IPS-NIHi11 (cell line): ENCODE measurements around the gene POLR2L.

Experiments used
- DNase-seq: peaks from one replicate; pipeline ENCODE4 v3.0.0; 2012; ENCODE audit warnings: mixed read lengths, low spot score

POLR2L gene

GRCh38 chr11:854601-855329 lies 12.4 kb upstream of the POLR2L start:
- no peak for DNase-seq

GRCh38 chr11:853682-854448 lies 11.5 kb upstream of the POLR2L start:
- DNase-seq: no peak

- DNase-seq: no peak
These were observed 10.4 kb upstream of the POLR2L start for GRCh38 chr11:852762-853161.

- DNase-seq: peak; percentile 74
These were observed 8.7 kb upstream of the POLR2L start for GRCh38 chr11:850775-851763.

GRCh38 chr11:849951-850774 lies 7.8 kb upstream of the POLR2L start:
- peak; percentile 29 for DNase-seq

- DNase-seq: peak; percentile 94
These were observed 6.9 kb upstream of the POLR2L start for GRCh38 chr11:849104-849824.

GRCh38 chr11:848380-848931 lies 6.1 kb upstream of the POLR2L start:
- peak; percentile 69 for DNase-seq

GRCh38 chr11:847876-848275 lies 5.5 kb upstream of the POLR2L start:
- no peak for DNase-seq

- DNase-seq: no peak
These were observed 4.3 kb upstream of the POLR2L start for GRCh38 chr11:846496-847098.

- no peak for DNase-seq
These were observed 3.7 kb upstream of the POLR2L start for GRCh38 chr11:845872-846495.

- peak; percentile 75 for DNase-seq
These were observed 2.6 kb upstream of the POLR2L start for GRCh38 chr11:844693-845644.

- DNase-seq: peak; percentile 74
These were observed 1.7 kb upstream of the POLR2L start for GRCh38 chr11:843818-844692.

- DNase-seq: no peak
These were observed 881 bp upstream of the POLR2L start for GRCh38 chr11:843086-843734.

GRCh38 chr11:841981-842369 lies 354 bp downstream of the POLR2L start:
- DNase-seq: no peak

- no peak for DNase-seq
These were observed 2.3 kb downstream of the POLR2L start for GRCh38 chr11:839875-840617.

GRCh38 chr11:839280-839623 lies 3.1 kb downstream of the POLR2L start:
- no peak for DNase-seq
